Heart left ventricle (tissue), 13 donors: ENCODE results near the gene NKX1-2.

Experiments
- CTCF ChIP-seq, 12 donors: fragments of 200-600 bp; sonication (generic) in 4 of 12; IDR thresholded peaks; one replicate each; pipeline versions ENCODE4 v1.5.0 to v1.8.0; 2018 to 2022; ENCODE audit warnings: antibody characterized with exemption in 12 of 12, mild to moderate bottlenecking in 5 of 12
- POLR2A ChIP-seq, 2 donors: fragments of 450-650 bp; IDR thresholded peaks; one replicate each; pipeline ENCODE4 v1.6.1; 2017; ENCODE audit warnings: antibody characterized with exemption in 2 of 2, mild to moderate bottlenecking in 2 of 2, moderate library complexity in 2 of 2
- donor health status: ischemic (EF 13 %, LVEDD 7.1; RV severe dilation, severe dysfunction).
- donor health status: DM: no; HTN: yes; CAD: no.
- donor health status: DM: no; HTN: no; CAD: no.
- donor health status: ischemic (EF 25% LVEDD 6.9; RV normal size, moderate dysfunction).
- donor health status: ischemic (EF 25% LVEDD 5.7; RV mildly dilated, moderate dysfunction).
- donor health status: ischemic (EF 35%, LVEDD 5.7; RV mildly dilated, moderate dysfunction).
- donor health status: nonischemic (EF 11% LVEDD 7.7; RV severe dilation, severe dysfunction).
- donor health status: DM: yes; HTN: yes; CAD: no.
- donor health status: PGD.
- donor health status: ischemic (EF 29% LVEDD 5.4; RV normal size, mild dysfunction).
- donor health status: nonischemic (EF 23%, LVEDD 6.1; RV moderate dilation, normal function).

DNA sequence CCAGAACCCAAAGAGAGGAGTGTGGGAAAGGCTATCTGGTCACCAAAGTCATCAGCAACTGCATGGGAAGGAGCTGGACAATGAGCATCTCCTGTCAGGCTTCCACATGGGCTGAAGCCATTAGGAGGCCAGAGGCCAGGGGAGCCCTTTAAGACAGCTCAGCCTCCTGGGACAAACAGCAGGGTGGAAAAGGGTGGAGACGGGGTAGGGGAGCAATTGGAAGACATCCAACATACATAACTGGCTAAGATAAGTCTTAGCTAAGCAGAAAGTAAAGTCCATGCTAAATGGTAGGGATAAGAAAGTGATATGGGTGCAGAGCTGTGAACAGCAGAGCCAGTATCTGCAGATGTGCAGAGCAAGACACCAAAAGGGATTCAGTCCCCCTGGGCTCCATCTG, 29.6 kb downstream of the NKX1-2 start:
- TF ChIP-seq CTCF (IDR thresholded peaks at IDR 0.05) (no peak), POLR2A (IDR thresholded peaks at IDR 0.05) (no peak)
